ENCODE measurements around the gene PCDH9. TPM values are rescaled to one million over a fixed set of nuclear protein-coding genes. Genes with fewer than 3 reads are reported as not detected.

Gene PCDH9
- total and polyA plus RNA-seq, 7 donors = under 0.01 to 15.7 (median 8.7) TPM; not detected in 1

DNA sequence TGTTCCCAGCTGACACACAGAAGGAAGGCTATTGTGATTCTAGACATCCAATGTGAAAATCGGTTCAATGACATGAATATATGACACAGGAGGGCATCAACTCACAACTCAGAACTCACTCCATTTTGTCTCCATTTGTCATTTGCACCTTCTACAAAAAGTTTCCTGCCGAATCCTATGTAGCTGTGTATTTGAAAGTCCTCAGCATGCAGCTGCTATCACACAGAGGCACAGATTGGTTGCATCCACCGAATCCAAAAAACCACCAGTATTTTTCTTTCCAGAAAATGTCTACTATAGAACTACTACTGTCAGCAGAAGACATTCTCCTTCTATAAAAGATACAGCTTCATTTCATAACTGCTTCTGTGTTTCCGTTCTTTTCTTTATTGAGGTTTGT, 13.3 kb downstream of the PCDH9 start:
- TF ChIP-seq CTCF (IDR thresholded peaks at IDR 0.05) (no peak), POLR2AphosphoS5 (IDR thresholded peaks at IDR 0.05) (no peak), POLR2A (IDR thresholded peaks at IDR 0.05) (no peak), EP300 (IDR thresholded peaks at IDR 0.05) (no peak)
- intact Hi-C loops (cut with DNase I) = no loop called here
- Histone ChIP-seq H3K9me3 (no peaks in the 10 kb centered on the region), H3K36me3 (no peaks in the 10 kb centered on the region), H3K27ac (no peak overlapping the region), H3K4me3 (no peak overlapping the region), H3K27me3 (no peaks in the 10 kb centered on the region), H3K4me1 (no peaks in the 10 kb centered on the region)
- DNase-seq = no peak
- 71 to 81% methylated on average over 4 of the region's 4 CpGs for WGBS, 2 donors

GRCh38 chr13:67210208-67210607, 19.9 kb downstream of the PCDH9 start:
- H3K4me3 ChIP-seq = no peak overlapping the region
- intact Hi-C loops (cut with DNase I) = no loop called here
- H3K4me1 ChIP-seq = no peaks in the 10 kb centered on the region
- no peak for DNase-seq
- H3K27me3 ChIP-seq = no peaks in the 10 kb centered on the region
- H3K36me3 ChIP-seq = no peaks in the 10 kb centered on the region
- no peak overlapping the region for H3K27ac ChIP-seq
- TF ChIP-seq POLR2A (IDR thresholded peaks at IDR 0.05) = no peak
- no peak for TF ChIP-seq EP300 (IDR thresholded peaks at IDR 0.05)
- TF ChIP-seq CTCF (IDR thresholded peaks at IDR 0.05) = no peak
- TF ChIP-seq POLR2AphosphoS5 (IDR thresholded peaks at IDR 0.05) = no peak
- no peaks in the 10 kb centered on the region for H3K9me3 ChIP-seq

GRCh38 chr13:67208552-67208951, 21.6 kb downstream of the PCDH9 start:
- Histone ChIP-seq H3K36me3 (no peaks in the 10 kb centered on the region), H3K27ac (no peak overlapping the region), H3K4me3 (no peak overlapping the region), H3K4me1 (no peaks in the 10 kb centered on the region), H3K27me3 (no peaks in the 10 kb centered on the region), H3K9me3 (no peaks in the 10 kb centered on the region)
- intact Hi-C loops (cut with DNase I) = no loop called here
- 49 to 81% methylated on average over 1 of the region's 1 CpG for WGBS, 2 donors
- TF ChIP-seq CTCF (IDR thresholded peaks at IDR 0.05) (no peak), EP300 (IDR thresholded peaks at IDR 0.05) (no peak), POLR2AphosphoS5 (IDR thresholded peaks at IDR 0.05) (no peak), POLR2A (IDR thresholded peaks at IDR 0.05) (no peak)
- no peak for DNase-seq

GRCh38 chr13:67204764-67205163, 25.4 kb downstream of the PCDH9 start:
- DNase-seq = no peak
- Histone ChIP-seq H3K9me3 (no peaks in the 10 kb centered on the region), H3K4me1 (no peaks in the 10 kb centered on the region), H3K36me3 (no peaks in the 10 kb centered on the region), H3K4me3 (no peak overlapping the region), H3K27ac (no peak overlapping the region), H3K27me3 (no peaks in the 10 kb centered on the region)
- intact Hi-C loops (cut with DNase I) = no loop called here
- no peak for TF ChIP-seq EP300 (IDR thresholded peaks at IDR 0.05)
- no peak for TF ChIP-seq POLR2AphosphoS5 (IDR thresholded peaks at IDR 0.05)
- no peak for TF ChIP-seq CTCF (IDR thresholded peaks at IDR 0.05)
- no peak for TF ChIP-seq POLR2A (IDR thresholded peaks at IDR 0.05)
- 43 to 56% methylated on average over 1 of the region's 1 CpG for WGBS, 2 donors

DNA sequence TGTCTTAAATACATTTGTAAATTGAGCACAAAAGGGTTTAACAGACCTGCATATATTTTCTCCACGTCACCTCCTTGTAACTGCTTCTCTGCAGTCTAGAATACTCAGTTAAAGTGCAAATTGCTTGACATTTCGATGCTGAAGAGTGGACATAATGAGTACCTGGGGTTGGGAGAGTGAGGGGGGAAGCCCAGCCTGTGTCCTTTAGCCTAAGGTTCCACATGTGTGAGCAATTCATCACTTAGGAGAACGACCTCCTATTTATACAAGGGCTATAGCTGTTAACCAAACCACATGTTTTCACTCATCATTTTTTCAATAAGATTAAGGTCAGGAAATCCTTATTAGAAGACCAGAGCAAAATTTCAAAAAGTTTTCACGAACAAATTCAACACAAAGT, 29.5 kb downstream of the PCDH9 start:
- no peak for DNase-seq
- H3K27ac ChIP-seq = no peak overlapping the region
- WGBS, 2 donors = 46 to 65% methylated on average over 4 of the region's 4 CpGs
- TF ChIP-seq POLR2AphosphoS5 (IDR thresholded peaks at IDR 0.05) (no peak), POLR2A (IDR thresholded peaks at IDR 0.05) (no peak), CTCF (IDR thresholded peaks at IDR 0.05) (no peak), EP300 (IDR thresholded peaks at IDR 0.05) (no peak)
- no peaks in the 10 kb centered on the region for H3K27me3 ChIP-seq
- no peaks in the 10 kb centered on the region for H3K4me1 ChIP-seq
- H3K9me3 ChIP-seq = no peaks in the 10 kb centered on the region
- no peak overlapping the region for H3K4me3 ChIP-seq
- intact Hi-C loops (cut with DNase I) = no loop called here
- H3K36me3 ChIP-seq = no peaks in the 10 kb centered on the region
